Loucy (cell line): ENCODE results near the gene LCOR.

Experiments
- H2AFZ ChIP-seq: fragments of 200-600 bp; sonication (generic); 2 replicates; pipeline ENCODE4 v1.6.0; 2016; ENCODE audit warnings: antibody characterized with exemption, mild to moderate bottlenecking, low read length, moderate library complexity
- H3F3A ChIP-seq: fragments of 200-600 bp; 2 replicates; pipeline ENCODE4 v1.6.0; 2016; ENCODE audit warnings: antibody characterized with exemption, low read depth, mild to moderate bottlenecking
- H3K27me3 ChIP-seq: fragments of 200-600 bp; sonication (generic); 2 replicates; pipeline ENCODE4 v1.6.1; 2014; ENCODE audit warnings: low read length, mild to moderate bottlenecking; ENCODE audit not compliant: insufficient read depth, poor library complexity, severe bottlenecking
- H3K36me3 ChIP-seq: fragments of 200-600 bp; sonication (generic); 2 replicates; pipeline ENCODE4 v1.6.1; 2016; ENCODE audit warnings: low read length; ENCODE audit not compliant: insufficient read depth
- H3K4me1 ChIP-seq: fragments of 200-600 bp; sonication (generic); 2 replicates; pipeline ENCODE4 v1.5.1; 2014; ENCODE audit warnings: low read length, mild to moderate bottlenecking; ENCODE audit not compliant: insufficient read depth, poor library complexity, severe bottlenecking
- H3K4me2 ChIP-seq: fragments of 200-600 bp; sonication (generic); 2 replicates; pipeline ENCODE4 v1.6.0; 2014; ENCODE audit warnings: antibody characterized with exemption, low read length, low read depth, mild to moderate bottlenecking; ENCODE audit not compliant: poor library complexity, severe bottlenecking
- H3K4me3 ChIP-seq: fragments of 200-600 bp; sonication (generic); 2 replicates; pipeline ENCODE4 v1.5.1; 2014; ENCODE audit warnings: low read length, mild to moderate bottlenecking, mixed read lengths; ENCODE audit not compliant: poor library complexity, severe bottlenecking
- H3K79me2 ChIP-seq: fragments of 200-600 bp; sonication (generic); 2 replicates; pipeline ENCODE4 v1.6.1; 2014; ENCODE audit warnings: low read length; ENCODE audit not compliant: insufficient read depth
- H3K9ac ChIP-seq: fragments of 200-600 bp; sonication (generic); 2 replicates; pipeline ENCODE4 v1.6.0; 2014; ENCODE audit warnings: mild to moderate bottlenecking, low read depth, low read length, moderate library complexity; ENCODE audit not compliant: poor library complexity, severe bottlenecking
- H3K9me2 ChIP-seq: fragments of 200-600 bp; sonication (generic); replicated peaks from 2 replicates; pipeline ENCODE4 v1.6.1; 2016; ENCODE audit warnings: low read depth, low read length, mixed read lengths
- H3K9me3 ChIP-seq: fragments of 200-600 bp; sonication (generic); 2 replicates; pipeline ENCODE4 v1.6.1; 2014; ENCODE audit warnings: mild to moderate bottlenecking, antibody characterized with exemption, low read length, low read depth; ENCODE audit not compliant: insufficient read depth
- H4K20me1 ChIP-seq: fragments of 200-600 bp; sonication (generic); 2 replicates; pipeline ENCODE4 v1.6.0; 2014; ENCODE audit warnings: antibody characterized with exemption, low read length, mild to moderate bottlenecking; ENCODE audit not compliant: insufficient read depth, poor library complexity, severe bottlenecking
- CTCF ChIP-seq: fragments of 200-600 bp; sonication (generic); conservative IDR thresholded peaks from 2 replicates; pipeline ENCODE4 v1.5.1; 2014; ENCODE audit warnings: mild to moderate bottlenecking, antibody characterized with exemption, low read length
- EZH2phosphoT487 ChIP-seq: fragments of 200-600 bp; IDR thresholded peaks from 2 replicates; pipeline ENCODE4 v1.6.1; 2018; ENCODE audit warnings: antibody characterized with exemption, mild to moderate bottlenecking, moderate library complexity, borderline replicate concordance

LCOR gene

GRCh38 chr10:96949039-96949683, 117.1 kb downstream of the LCOR start:
- no peaks in the 10 kb centered on the region for H3K4me1 ChIP-seq

GRCh38 chr10:96951954-96952353, 119.9 kb downstream of the LCOR start:
- Histone ChIP-seq H3F3A (no peaks in the 10 kb centered on the region), H3K9me3 (no peaks in the 10 kb centered on the region), H3K4me2 (no peak overlapping the region), H3K9me2 (no peaks in the 10 kb centered on the region), H3K4me1 (no peaks in the 10 kb centered on the region), H3K4me3 (no peak overlapping the region), H3K27me3 (no peaks in the 10 kb centered on the region), H3K36me3 (peaks cover 72% of the 10 kb centered on the region), H4K20me1 (no peaks in the 10 kb centered on the region), H3K9ac (no peak overlapping the region), H2AFZ (no peak overlapping the region), H3K79me2 (no peaks in the 10 kb centered on the region; the same call in none of the 2 replicates)
- no peak for TF ChIP-seq CTCF
- no peak for TF ChIP-seq EZH2phosphoT487

More at GRCh38 chr10:96949039-96949683, 117.1 kb downstream of the LCOR start:
- Histone ChIP-seq H3K36me3 (peaks cover 45% of the 10 kb centered on the region; the same call in 1 of the 2 replicates), H3K4me2 (no peak overlapping the region), H2AFZ (no peak overlapping the region), H4K20me1 (peaks cover 5% of the 10 kb centered on the region), H3F3A (no peaks in the 10 kb centered on the region), H3K9me3 (no peaks in the 10 kb centered on the region), H3K27me3 (no peaks in the 10 kb centered on the region), H3K79me2 (no peaks in the 10 kb centered on the region; the same call in 1 of the 2 replicates), H3K4me3 (no peak overlapping the region), H3K9me2 (no peaks in the 10 kb centered on the region), H3K9ac (no peak overlapping the region)
- TF ChIP-seq CTCF, result no peak
- no peak for TF ChIP-seq EZH2phosphoT487

GRCh38 chr10:96955794-96956193, 123.7 kb downstream of the LCOR start:
- H3K79me2 ChIP-seq, result no peaks in the 10 kb centered on the region; the same call in 1 of the 2 replicates
- H3K9ac ChIP-seq, result no peak overlapping the region
- no peak overlapping the region for H3K4me3 ChIP-seq
- TF ChIP-seq CTCF, result no peak
- TF ChIP-seq EZH2phosphoT487, result no peak
- no peaks in the 10 kb centered on the region for H3F3A ChIP-seq
- no peak overlapping the region for H2AFZ ChIP-seq
- H3K4me2 ChIP-seq, result no peak overlapping the region
- no peaks in the 10 kb centered on the region for H4K20me1 ChIP-seq
- peaks cover 69% of the 10 kb centered on the region for H3K36me3 ChIP-seq
- no peaks in the 10 kb centered on the region for H3K27me3 ChIP-seq
- H3K4me1 ChIP-seq, result no peaks in the 10 kb centered on the region
- no peaks in the 10 kb centered on the region for H3K9me2 ChIP-seq
- H3K9me3 ChIP-seq, result no peaks in the 10 kb centered on the region
